ENCODE data around the gene GPX7.
A peak's percentile ranks its signal among the peaks of the same experiment; 100 is the strongest.

The GPX7 gene

DNA sequence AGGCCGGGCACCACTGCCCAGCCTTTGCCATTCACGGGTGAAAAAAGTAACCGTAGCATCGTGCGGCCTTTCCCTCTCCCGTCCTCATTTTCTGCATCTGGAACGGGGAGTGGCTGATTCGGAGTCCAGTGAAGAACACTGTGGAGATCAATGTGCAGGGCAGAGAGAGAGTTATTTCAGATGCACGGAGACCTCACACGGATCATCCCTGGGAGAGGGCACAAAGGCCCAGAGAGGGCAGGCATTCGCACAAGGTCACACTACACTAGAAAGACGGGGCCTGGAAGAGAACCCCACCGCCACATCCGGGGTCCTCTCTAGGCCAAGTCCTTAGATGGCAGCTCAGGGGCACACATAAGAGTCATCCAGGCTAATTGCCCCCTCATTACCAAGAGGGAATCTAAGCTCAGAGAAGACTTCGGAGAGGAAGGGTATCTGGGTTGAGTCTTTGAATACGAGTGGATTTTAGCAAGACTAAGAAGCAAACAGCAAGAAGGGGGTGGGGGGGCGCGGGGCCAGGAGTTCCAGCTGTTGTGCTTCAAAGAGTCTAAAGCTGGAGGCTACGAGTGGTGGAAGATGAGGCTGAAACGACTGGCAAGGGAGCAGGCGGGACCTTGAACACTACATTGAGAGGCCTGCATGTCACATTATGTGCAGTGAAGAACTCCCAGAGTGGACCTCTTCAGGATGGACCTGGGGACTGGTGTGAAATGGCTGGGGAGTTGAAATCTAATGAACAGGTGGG, 857 bp downstream of the GPX7 start:
- Histone ChIP-seq H3K36me3 (ENCODE audit: insufficient read depth, low read length) (peaks cover 35% of the 10 kb centered on the region), H3K4me1 (ENCODE audit: insufficient read depth, low read length) (peaks cover 38% of the 10 kb centered on the region), H3K9me3 (ENCODE audit: insufficient read depth, low read length, severe bottlenecking) (no peaks in the 10 kb centered on the region), H2AFZ (ENCODE audit: low read depth, low read length) (peak overlapping the region; percentile 92), H3K79me2 (ENCODE audit: insufficient read depth, low read length) (peaks cover 38% of the 10 kb centered on the region), H3K27me3 (ENCODE audit: insufficient read depth, low read length, poor library complexity) (no peaks in the 10 kb centered on the region), H3K4me2 (ENCODE audit: insufficient read depth, low read length) (peak overlapping the region; percentile 73), H3K27ac (ENCODE audit: low read length) (peak overlapping the region; percentile 71), H3K9ac (ENCODE audit: low read depth, low read length) (peak overlapping the region; percentile 62), H4K20me1 (ENCODE audit: insufficient read depth, low read length) (no peaks in the 10 kb centered on the region), H3K4me3 (ENCODE audit: low read depth in 1 of 2, low read length in 2 of 2) (peak overlapping the region; percentile 48 to 59)
- peak; percentile 36 for DNase-seq
- TF ChIP-seq EZH2 (IDR thresholded peaks at IDR 0.05; ENCODE audit: borderline replicate concordance, low read depth, low read length, severe bottlenecking), result no peak
- TF ChIP-seq, protein P1, sequence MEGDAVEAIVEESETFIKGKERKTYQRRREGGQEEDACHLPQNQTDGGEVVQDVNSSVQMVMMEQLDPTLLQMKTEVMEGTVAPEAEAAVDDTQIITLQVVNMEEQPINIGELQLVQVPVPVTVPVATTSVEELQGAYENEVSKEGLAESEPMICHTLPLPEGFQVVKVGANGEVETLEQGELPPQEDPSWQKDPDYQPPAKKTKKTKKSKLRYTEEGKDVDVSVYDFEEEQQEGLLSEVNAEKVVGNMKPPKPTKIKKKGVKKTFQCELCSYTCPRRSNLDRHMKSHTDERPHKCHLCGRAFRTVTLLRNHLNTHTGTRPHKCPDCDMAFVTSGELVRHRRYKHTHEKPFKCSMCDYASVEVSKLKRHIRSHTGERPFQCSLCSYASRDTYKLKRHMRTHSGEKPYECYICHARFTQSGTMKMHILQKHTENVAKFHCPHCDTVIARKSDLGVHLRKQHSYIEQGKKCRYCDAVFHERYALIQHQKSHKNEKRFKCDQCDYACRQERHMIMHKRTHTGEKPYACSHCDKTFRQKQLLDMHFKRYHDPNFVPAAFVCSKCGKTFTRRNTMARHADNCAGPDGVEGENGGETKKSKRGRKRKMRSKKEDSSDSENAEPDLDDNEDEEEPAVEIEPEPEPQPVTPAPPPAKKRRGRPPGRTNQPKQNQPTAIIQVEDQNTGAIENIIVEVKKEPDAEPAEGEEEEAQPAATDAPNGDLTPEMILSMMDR (IDR thresholded peaks at IDR 0.05; ENCODE audit: borderline replicate concordance, extremely low read depth, low read length, poor library complexity, severe bottlenecking), result no peak
- ATAC-seq (ENCODE audit: insufficient read depth, low read depth), result peak; percentile 46

DNA sequence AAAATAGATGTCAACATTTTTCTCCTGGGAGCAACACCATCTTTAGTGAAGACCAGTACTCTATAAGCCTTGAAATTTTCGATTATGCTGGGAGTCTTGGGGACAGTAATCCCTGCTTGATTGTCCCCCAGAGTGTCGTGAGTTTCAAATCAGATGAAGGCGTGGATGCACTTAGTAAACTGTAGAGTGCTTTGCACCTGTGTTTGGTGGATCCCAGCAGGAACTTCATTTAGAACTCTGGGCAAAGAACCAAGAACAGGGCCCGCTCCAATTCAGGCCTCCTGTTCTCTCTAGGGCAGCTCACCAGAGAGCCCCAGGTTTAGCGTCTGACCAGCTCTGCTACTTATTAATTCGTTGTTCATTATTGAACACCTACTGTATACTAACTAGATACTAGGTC, 1.5 kb downstream of the GPX7 start:
- Histone ChIP-seq H3K9me3 (ENCODE audit: insufficient read depth, low read length, severe bottlenecking) (no peaks in the 10 kb centered on the region), H3K36me3 (ENCODE audit: insufficient read depth, low read length) (peaks cover 41% of the 10 kb centered on the region), H3K79me2 (ENCODE audit: insufficient read depth, low read length) (peaks cover 38% of the 10 kb centered on the region), H3K27ac (ENCODE audit: low read length) (peak overlapping the region; percentile 71; the same call in 1 of the 2 replicates), H3K4me2 (ENCODE audit: insufficient read depth, low read length) (peak overlapping the region; percentile 73), H4K20me1 (ENCODE audit: insufficient read depth, low read length) (no peaks in the 10 kb centered on the region), H3K27me3 (ENCODE audit: insufficient read depth, low read length, poor library complexity) (no peaks in the 10 kb centered on the region), H3K4me1 (ENCODE audit: insufficient read depth, low read length) (peaks cover 38% of the 10 kb centered on the region), H3K9ac (ENCODE audit: low read depth, low read length) (peak overlapping the region; percentile 62), H3K4me3 (ENCODE audit: low read depth in 1 of 2, low read length in 2 of 2) (peak overlapping the region in 1 of 2 experiments; percentile 59; a peak in 2 of 4 replicates), H2AFZ (ENCODE audit: low read depth, low read length) (no peak overlapping the region)
- ATAC-seq (ENCODE audit: insufficient read depth, low read depth) (no peak), DNase-seq (no peak)
- TF ChIP-seq, protein P1 (IDR thresholded peaks at IDR 0.05; ENCODE audit: borderline replicate concordance, extremely low read depth, low read length, poor library complexity, severe bottlenecking), result no peak
- TF ChIP-seq EZH2 (IDR thresholded peaks at IDR 0.05; ENCODE audit: borderline replicate concordance, low read depth, low read length, severe bottlenecking), result no peak

DNA sequence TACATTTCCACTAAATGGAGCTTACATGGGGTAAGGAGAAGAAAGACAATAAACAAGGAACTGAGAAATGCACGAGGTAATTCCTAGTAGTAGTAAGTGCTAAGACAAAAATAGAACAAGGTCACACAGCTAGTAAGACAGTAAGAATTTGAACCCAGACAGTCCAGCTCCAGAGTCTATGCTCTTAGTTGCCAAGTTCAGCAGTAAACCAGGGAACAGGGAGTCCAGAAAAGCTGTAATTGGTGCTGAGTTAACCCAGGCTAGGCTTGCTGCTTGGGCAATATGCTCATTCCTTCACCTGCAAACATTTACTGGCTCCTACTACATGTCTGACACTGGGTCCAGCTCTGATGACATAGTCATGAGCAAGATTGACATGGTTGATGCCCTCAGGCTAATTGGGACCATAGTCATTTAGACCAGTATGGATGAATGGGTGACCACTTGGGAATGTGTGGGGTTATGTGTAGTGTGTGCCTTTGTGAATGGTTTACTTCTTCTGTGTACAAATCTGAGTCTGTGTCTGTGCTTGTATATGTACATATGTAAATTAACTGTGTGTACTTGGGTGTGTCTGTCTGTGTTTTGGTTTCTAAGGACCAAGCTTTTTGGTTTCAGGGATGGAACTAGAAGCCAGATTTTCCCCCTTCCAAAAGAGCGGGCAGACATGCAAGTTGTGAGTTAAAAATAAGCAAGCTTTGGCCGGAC, 2.0 kb downstream of the GPX7 start:
- H3K4me1 ChIP-seq (ENCODE audit: insufficient read depth, low read length), result peaks cover 38% of the 10 kb centered on the region
- H3K27me3 ChIP-seq (ENCODE audit: insufficient read depth, low read length, poor library complexity), result no peaks in the 10 kb centered on the region
- H4K20me1 ChIP-seq (ENCODE audit: insufficient read depth, low read length), result no peaks in the 10 kb centered on the region
- H3K4me3 ChIP-seq (ENCODE audit: low read depth in 1 of 2, low read length in 2 of 2), result peak overlapping the region in 1 of 2 experiments; percentile 59; a peak in 2 of 4 replicates
- TF ChIP-seq, protein P1 (IDR thresholded peaks at IDR 0.05; ENCODE audit: borderline replicate concordance, extremely low read depth, low read length, poor library complexity, severe bottlenecking), result no peak
- no peak for TF ChIP-seq EZH2 (IDR thresholded peaks at IDR 0.05; ENCODE audit: borderline replicate concordance, low read depth, low read length, severe bottlenecking)
- DNase-seq, result no peak
- peaks cover 38% of the 10 kb centered on the region for H3K79me2 ChIP-seq (ENCODE audit: insufficient read depth, low read length)
- no peak for ATAC-seq (ENCODE audit: insufficient read depth, low read depth)
- peak overlapping the region; percentile 73 for H3K4me2 ChIP-seq (ENCODE audit: insufficient read depth, low read length)
- H3K36me3 ChIP-seq (ENCODE audit: insufficient read depth, low read length), result peaks cover 45% of the 10 kb centered on the region
- H2AFZ ChIP-seq (ENCODE audit: low read depth, low read length), result no peak overlapping the region
- no peaks in the 10 kb centered on the region for H3K9me3 ChIP-seq (ENCODE audit: insufficient read depth, low read length, severe bottlenecking)
- 0 out of 2 replicates have a peak overlapping the region, but pooled peaks have one; percentile 30 for H3K27ac ChIP-seq (ENCODE audit: low read length)
- H3K9ac ChIP-seq (ENCODE audit: low read depth, low read length), result peak overlapping the region; percentile 62; the same call in 1 of the 2 replicates
